Colonic mucosa (tissue), 4 donors: ENCODE data around the gene LGR5. TPM values are rescaled to one million over a fixed set of nuclear protein-coding genes. Genes with fewer than 3 reads are reported as not detected.

Experiments
- DNase-seq: peaks from one replicate; pipeline ENCODE4 v3.0.0-alpha.2; 2020
- H3K27ac ChIP-seq: fragments of 200-600 bp; one replicate; pipeline ENCODE4 v1.8.0; 2021
- H3K27me3 ChIP-seq: fragments of 200-600 bp; one replicate; pipeline ENCODE4 v1.8.0; 2021
- H3K36me3 ChIP-seq: fragments of 200-600 bp; one replicate; pipeline ENCODE4 v1.8.0; 2021
- H3K4me1 ChIP-seq: fragments of 200-600 bp; one replicate; pipeline ENCODE4 v1.8.0; 2021; ENCODE audit warnings: mild to moderate bottlenecking
- H3K4me3 ChIP-seq: fragments of 200-600 bp; one replicate; pipeline ENCODE4 v1.8.0; 2021
- H3K9ac ChIP-seq, 2 donors: one replicate each; pipeline ENCODE4 v1.7.0; 2013; ENCODE audit warnings: control low read depth in 2 of 2, low read depth in 2 of 2, low read length in 2 of 2
- H3K9me3 ChIP-seq: fragments of 200-600 bp; one replicate; pipeline ENCODE4 v1.8.0; 2021
- CTCF ChIP-seq: fragments of 200-600 bp; IDR thresholded peaks from one replicate; pipeline ENCODE4 v1.8.0; 2022; ENCODE audit warnings: antibody characterized with exemption, mild to moderate bottlenecking
- intact Hi-C: fragments of 100-400 bp; cut with DNase I; formaldehyde crosslinking; loops from one replicate; pipeline ENCODE4 v1.14.1; 2022
- total RNA-seq, 2 donors: library from RNA; stranded (reverse); fragmentation: NEBNext Ultra II Directional in 1 of 2; extraction: Animal tissue kit (Norgen Biotek cat#: 25700) in 1 of 2; gene quantifications; one replicate each; pipeline ENCODE4 v1.2.1, GENCODE V29; 2021
- donor health status: healthy.
- donor health status: DM: no; HTN: no; CAD: no.
- donor health status: DM: no; HTN: no; CAD: no.

LGR5 gene
- total RNA-seq, 2 donors from 2014 or later = 4.5 to 5.0 TPM

- DNase-seq = no peak
- Histone ChIP-seq H3K4me3 (no peak overlapping the region), H3K9ac (no peak overlapping the region), H3K9me3 (no peaks in the 10 kb centered on the region), H3K27me3 (no peaks in the 10 kb centered on the region), H3K4me1 (no peaks in the 10 kb centered on the region), H3K36me3 (no peaks in the 10 kb centered on the region), H3K27ac (no peak overlapping the region)
- no peak for TF ChIP-seq CTCF
- intact Hi-C loops = no loop called here
Observed at GRCh38 chr12:71584356-71584755, 144.8 kb downstream of the LGR5 start.

- no peak overlapping the region for H3K9ac ChIP-seq
- intact Hi-C loops = no loop called here
- no peaks in the 10 kb centered on the region for H3K27me3 ChIP-seq
- H3K27ac ChIP-seq = no peak overlapping the region
- no peaks in the 10 kb centered on the region for H3K4me1 ChIP-seq
- DNase-seq = no peak
- no peaks in the 10 kb centered on the region for H3K9me3 ChIP-seq
- no peak for TF ChIP-seq CTCF
- no peaks in the 10 kb centered on the region for H3K36me3 ChIP-seq
- H3K4me3 ChIP-seq = no peak overlapping the region
Observed at GRCh38 chr12:71585218-71585617, 145.6 kb downstream of the LGR5 start.

DNA sequence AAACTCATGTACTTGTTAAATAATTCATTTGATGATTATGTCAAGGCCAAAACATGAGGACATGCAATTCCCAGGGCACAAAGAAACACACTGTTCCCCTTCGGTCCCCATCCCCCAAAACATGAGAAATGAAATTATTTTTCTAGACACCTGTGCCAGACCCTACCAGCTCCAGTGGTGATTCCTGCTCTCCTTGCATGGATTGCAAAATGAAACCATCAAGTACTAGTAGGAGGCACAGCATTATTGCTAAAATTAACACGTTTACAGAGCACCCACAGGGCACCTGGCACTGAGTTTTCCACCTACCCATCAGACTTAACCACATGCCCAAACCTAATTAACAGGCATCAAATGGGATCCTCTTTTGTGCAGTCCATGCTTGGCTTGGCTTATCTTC lies 147.4 kb downstream of the LGR5 start:
- no peak for TF ChIP-seq CTCF
- no peak for DNase-seq
- no peaks in the 10 kb centered on the region for H3K9me3 ChIP-seq
- no peaks in the 10 kb centered on the region for H3K36me3 ChIP-seq
- H3K27me3 ChIP-seq = no peaks in the 10 kb centered on the region
- intact Hi-C loops = no loop called here
- no peak overlapping the region for H3K9ac ChIP-seq
- no peak overlapping the region for H3K4me3 ChIP-seq
- H3K4me1 ChIP-seq = no peaks in the 10 kb centered on the region
- H3K27ac ChIP-seq = no peak overlapping the region

DNA sequence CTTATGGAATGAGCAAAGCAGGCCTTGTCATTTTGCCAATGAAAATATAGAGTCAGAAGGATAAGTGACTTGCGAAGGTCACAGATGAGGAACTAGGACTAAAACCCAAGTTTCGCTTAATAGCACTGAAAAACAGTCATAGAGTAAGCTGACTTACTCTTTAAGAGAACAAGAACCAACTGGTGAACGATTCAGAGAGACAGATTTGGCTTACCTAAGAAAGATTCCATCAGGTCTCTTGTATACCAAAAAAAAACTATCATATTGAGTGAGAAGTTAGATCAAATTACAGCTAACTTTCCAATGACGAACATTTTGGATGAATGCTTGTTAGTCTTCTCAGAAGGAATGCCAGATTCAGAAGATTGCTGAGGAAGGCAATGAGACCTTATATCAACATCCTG lies 149.9 kb downstream of the LGR5 start:
- intact Hi-C loops = no loop called here
- no peaks in the 10 kb centered on the region for H3K36me3 ChIP-seq
- H3K9me3 ChIP-seq = no peaks in the 10 kb centered on the region
- no peak for DNase-seq
- TF ChIP-seq CTCF = no peak
- H3K27me3 ChIP-seq = no peaks in the 10 kb centered on the region
- H3K4me3 ChIP-seq = no peak overlapping the region
- H3K27ac ChIP-seq = no peak overlapping the region
- H3K9ac ChIP-seq = no peak overlapping the region
- no peaks in the 10 kb centered on the region for H3K4me1 ChIP-seq

- H3K4me1 ChIP-seq = no peaks in the 10 kb centered on the region
- intact Hi-C loops = no loop called here
- no peaks in the 10 kb centered on the region for H3K36me3 ChIP-seq
Observed at GRCh38 chr12:71591601-71592000, 152.0 kb downstream of the LGR5 start.

More at GRCh38 chr12:71591601-71592000, 152.0 kb downstream of the LGR5 start:
- no peaks in the 10 kb centered on the region for H3K27me3 ChIP-seq
- TF ChIP-seq CTCF = no peak
- DNase-seq = no peak
- H3K4me3 ChIP-seq = no peak overlapping the region
- no peak overlapping the region for H3K9ac ChIP-seq
- no peak overlapping the region for H3K27ac ChIP-seq
- H3K9me3 ChIP-seq = no peaks in the 10 kb centered on the region
